ENCODE data around the gene CFAP141.

CFAP141 gene

DNA sequence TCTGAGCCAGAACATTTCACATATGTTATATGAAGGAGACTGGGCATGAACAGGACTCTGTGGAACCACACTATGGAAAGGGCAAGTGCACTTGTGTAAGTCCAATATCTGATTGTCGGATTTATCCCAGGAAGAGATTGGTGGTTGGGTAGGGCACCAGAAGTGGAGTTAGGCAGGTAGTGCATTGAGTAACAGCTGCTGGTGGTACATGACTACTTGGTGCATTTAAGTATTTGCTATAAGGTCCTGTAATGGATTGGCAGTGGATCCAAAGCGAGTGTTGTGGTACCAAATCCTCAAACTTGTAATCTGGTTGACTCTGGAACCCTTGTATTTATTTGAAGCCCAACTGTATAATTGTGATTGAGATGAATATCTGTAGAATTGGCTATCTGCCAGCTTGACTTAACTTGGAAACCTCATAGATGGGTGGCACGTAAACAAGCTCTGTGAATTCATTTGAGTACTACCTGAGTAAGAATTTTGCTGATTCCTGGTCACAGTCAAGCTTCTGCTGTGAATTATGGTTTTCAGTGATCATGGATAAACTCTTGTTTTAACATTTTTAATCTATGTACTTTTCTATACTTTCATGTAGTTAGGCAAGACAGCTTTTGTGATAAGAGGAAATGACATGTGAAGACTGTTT, 35.7 kb upstream of the CFAP141 start:
- CTCF ChIA-PET = no interaction called here
- no peaks in the 10 kb centered on the region for H3K4me1 ChIP-seq (ENCODE audit: control insufficient read depth, insufficient read depth, low read length)
- no peak for TF ChIP-seq ZNF37A (tag by site-specific recombination; IDR thresholded peaks at IDR 0.05)
- no peak for TF ChIP-seq ZFP69B (tag by site-specific recombination; IDR thresholded peaks at IDR 0.05)
- no peak for TF ChIP-seq ZNF155 (tag by site-specific recombination; IDR thresholded peaks at IDR 0.05)
- TF ChIP-seq, protein P1, sequence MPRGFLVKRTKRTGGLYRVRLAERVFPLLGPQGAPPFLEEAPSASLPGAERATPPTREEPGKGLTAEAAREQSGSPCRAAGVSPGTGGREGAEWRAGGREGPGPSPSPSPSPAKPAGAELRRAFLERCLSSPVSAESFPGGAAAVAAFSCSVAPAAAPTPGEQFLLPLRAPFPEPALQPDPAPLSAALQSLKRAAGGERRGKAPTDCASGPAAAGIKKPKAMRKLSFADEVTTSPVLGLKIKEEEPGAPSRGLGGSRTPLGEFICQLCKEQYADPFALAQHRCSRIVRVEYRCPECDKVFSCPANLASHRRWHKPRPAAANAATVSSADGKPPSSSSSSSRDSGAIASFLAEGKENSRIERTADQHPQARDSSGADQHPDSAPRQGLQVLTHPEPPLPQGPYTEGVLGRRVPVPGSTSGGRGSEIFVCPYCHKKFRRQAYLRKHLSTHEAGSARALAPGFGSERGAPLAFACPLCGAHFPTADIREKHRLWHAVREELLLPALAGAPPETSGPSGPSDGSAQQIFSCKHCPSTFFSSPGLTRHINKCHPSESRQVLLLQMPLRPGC (tag by site-specific recombination; IDR thresholded peaks at IDR 0.05) = no peak
- no peak for TF ChIP-seq REPIN1 (tag by site-specific recombination; IDR thresholded peaks at IDR 0.05; ENCODE audit: low read depth)
- TF ChIP-seq ZBTB21 (tag by site-specific recombination; IDR thresholded peaks at IDR 0.05) = no peak
- TF ChIP-seq, protein P2, sequence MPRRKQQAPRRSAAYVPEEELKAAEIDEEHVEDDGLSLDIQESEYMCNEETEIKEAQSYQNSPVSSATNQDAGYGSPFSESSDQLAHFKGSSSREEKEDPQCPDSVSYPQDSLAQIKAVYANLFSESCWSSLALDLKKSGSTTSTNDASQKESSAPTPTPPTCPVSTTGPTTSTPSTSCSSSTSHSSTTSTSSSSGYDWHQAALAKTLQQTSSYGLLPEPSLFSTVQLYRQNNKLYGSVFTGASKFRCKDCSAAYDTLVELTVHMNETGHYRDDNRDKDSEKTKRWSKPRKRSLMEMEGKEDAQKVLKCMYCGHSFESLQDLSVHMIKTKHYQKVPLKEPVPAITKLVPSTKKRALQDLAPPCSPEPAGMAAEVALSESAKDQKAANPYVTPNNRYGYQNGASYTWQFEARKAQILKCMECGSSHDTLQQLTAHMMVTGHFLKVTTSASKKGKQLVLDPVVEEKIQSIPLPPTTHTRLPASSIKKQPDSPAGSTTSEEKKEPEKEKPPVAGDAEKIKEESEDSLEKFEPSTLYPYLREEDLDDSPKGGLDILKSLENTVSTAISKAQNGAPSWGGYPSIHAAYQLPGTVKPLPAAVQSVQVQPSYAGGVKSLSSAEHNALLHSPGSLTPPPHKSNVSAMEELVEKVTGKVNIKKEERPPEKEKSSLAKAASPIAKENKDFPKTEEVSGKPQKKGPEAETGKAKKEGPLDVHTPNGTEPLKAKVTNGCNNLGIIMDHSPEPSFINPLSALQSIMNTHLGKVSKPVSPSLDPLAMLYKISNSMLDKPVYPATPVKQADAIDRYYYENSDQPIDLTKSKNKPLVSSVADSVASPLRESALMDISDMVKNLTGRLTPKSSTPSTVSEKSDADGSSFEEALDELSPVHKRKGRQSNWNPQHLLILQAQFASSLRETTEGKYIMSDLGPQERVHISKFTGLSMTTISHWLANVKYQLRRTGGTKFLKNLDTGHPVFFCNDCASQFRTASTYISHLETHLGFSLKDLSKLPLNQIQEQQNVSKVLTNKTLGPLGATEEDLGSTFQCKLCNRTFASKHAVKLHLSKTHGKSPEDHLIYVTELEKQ (tag by site-specific recombination; IDR thresholded peaks at IDR 0.05; ENCODE audit: borderline replicate concordance) = no peak
- TF ChIP-seq ZBTB7A (tag by site-specific recombination; IDR thresholded peaks at IDR 0.05; ENCODE audit: low read depth) = no peak
- TF ChIP-seq ZFP3 (tag by site-specific recombination; IDR thresholded peaks at IDR 0.05; ENCODE audit: low read depth) = no peak
- TF ChIP-seq ZNF707 (tag by site-specific recombination; IDR thresholded peaks at IDR 0.05) = no peak
- no peak for TF ChIP-seq ZNF654 (tag by site-specific recombination; IDR thresholded peaks at IDR 0.05; ENCODE audit: low read depth)
- TF ChIP-seq, protein P3, sequence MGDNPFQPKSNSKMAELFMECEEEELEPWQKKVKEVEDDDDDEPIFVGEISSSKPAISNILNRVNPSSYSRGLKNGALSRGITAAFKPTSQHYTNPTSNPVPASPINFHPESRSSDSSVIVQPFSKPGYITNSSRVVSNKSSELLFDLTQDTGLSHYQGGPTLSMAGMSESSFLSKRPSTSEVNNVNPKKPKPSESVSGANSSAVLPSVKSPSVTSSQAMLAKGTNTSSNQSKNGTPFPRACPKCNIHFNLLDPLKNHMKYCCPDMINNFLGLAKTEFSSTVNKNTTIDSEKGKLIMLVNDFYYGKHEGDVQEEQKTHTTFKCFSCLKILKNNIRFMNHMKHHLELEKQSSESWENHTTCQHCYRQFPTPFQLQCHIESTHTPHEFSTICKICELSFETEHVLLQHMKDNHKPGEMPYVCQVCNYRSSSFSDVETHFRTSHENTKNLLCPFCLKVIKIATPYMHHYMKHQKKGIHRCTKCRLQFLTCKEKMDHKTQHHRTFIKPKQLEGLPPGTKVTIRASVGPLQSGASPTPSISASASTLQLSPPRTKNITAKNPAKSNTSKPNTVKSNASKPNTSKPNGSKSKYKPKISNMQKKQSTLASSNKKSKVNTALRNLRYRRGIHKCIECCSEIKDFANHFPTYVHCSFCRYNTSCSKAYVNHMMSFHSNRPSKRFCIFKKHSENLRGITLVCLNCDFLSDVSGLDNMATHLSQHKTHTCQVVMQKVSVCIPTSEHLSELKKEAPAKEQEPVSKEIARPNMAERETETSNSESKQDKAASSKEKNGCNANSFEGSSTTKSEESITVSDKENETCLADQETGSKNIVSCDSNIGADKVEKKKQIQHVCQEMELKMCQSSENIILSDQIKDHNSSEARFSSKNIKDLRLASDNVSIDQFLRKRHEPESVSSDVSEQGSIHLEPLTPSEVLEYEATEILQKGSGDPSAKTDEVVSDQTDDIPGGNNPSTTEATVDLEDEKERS (tag by site-specific recombination; IDR thresholded peaks at IDR 0.05) = no peak
- TF ChIP-seq, protein P4, sequence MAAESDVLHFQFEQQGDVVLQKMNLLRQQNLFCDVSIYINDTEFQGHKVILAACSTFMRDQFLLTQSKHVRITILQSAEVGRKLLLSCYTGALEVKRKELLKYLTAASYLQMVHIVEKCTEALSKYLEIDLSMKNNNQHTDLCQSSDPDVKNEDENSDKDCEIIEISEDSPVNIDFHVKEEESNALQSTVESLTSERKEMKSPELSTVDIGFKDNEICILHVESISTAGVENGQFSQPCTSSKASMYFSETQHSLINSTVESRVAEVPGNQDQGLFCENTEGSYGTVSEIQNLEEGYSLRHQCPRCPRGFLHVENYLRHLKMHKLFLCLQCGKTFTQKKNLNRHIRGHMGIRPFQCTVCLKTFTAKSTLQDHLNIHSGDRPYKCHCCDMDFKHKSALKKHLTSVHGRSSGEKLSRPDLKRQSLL (tag by site-specific recombination; IDR thresholded peaks at IDR 0.05) = no peak
- TF ChIP-seq SALL2 (tag by site-specific recombination; IDR thresholded peaks at IDR 0.05; ENCODE audit: borderline replicate concordance) = no peak
- TF ChIP-seq ZNF548 (tag by site-specific recombination; IDR thresholded peaks at IDR 0.05) = no peak
- TF ChIP-seq ZNF239 (tag by site-specific recombination; IDR thresholded peaks at IDR 0.05) = no peak
- no peak overlapping the region for H3K4me3 ChIP-seq (ENCODE audit: low read depth, low read length)
- H3K36me3 ChIP-seq (ENCODE audit: control insufficient read depth in 2 of 2, insufficient read depth in 1 of 2, low read length in 2 of 2) = peaks cover 58 to 100% of the 10 kb centered on the region in 2 experiments
- POLR2A ChIA-PET = no interaction called here
- H3K9me3 ChIP-seq (ENCODE audit: control insufficient read depth, insufficient read depth, low read depth, low read length) = no peaks in the 10 kb centered on the region
- no peak overlapping the region for H3K27ac ChIP-seq (ENCODE audit: extremely low read depth, low read depth, low read length)
